ENCODE results near the gene FAM107A. TPM values are rescaled to one million over a fixed set of nuclear protein-coding genes. Genes with fewer than 3 reads are reported as not detected.

Gene FAM107A, protein sequence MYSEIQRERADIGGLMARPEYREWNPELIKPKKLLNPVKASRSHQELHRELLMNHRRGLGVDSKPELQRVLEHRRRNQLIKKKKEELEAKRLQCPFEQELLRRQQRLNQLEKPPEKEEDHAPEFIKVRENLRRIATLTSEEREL
- total RNA-seq: 102 TPM

GRCh38 chr3:58577269-58577821, at the start of gene FAM107A:
Gene FAM107A, minus strand, starts transcription at chr3:58577391. Its CDS starts 7,531 bp downstream, at chr3:58569860.
- DNase-seq (ENCODE audit: low spot score): peak; percentile 71

- DNase-seq (ENCODE audit: low spot score): no peak
Measured at GRCh38 chr3:58625196-58625824, 48.1 kb upstream of the FAM107A start.

- no peak for DNase-seq (ENCODE audit: low spot score)
Measured at GRCh38 chr3:58624550-58624949, 47.4 kb upstream of the FAM107A start.

DNA sequence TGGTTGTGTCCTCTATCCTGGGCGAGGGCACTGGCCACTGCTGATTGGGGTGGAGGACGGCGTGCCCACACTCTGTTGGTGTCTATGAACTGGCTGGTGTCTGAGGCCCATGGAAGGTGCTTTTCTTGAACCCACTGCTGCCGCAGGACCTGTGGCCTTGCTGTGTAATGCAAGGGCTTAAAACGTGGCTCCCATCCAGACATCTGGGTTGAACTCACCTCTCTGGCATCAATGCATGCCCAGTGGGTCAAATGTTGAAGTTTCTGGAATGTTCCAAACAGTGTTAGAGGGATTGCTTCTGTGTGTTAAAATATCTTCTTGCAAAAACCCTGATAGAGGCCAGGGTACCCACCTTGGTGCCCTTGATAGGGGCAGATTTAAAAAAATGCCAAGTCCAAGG, 46.8 kb upstream of the FAM107A start:
- no peak for DNase-seq (ENCODE audit: low spot score)

GRCh38 chr3:58623478-58623877, 46.3 kb upstream of the FAM107A start:
- DNase-seq (ENCODE audit: low spot score): no peak

DNA sequence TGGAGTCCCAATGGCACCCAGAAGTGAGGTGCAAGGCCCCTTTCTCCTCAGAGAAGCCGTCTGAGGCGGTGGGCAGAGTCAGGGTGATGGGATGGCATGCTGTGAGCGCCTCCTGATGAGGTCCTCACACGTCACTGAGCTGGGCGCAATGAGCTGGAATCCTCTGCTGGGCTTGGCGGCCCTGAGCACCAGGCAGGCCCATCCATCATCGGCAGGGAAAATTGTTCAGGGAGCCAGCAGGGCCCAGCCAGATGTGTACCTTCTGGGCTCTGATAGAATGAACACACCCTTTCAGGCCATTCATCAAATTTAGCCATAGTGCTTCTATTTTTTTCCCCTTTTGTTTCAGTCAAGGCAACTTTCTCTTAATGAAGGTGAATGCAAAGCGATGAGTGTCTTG, 45.7 kb upstream of the FAM107A start:
- DNase-seq (ENCODE audit: low spot score): no peak

DNA sequence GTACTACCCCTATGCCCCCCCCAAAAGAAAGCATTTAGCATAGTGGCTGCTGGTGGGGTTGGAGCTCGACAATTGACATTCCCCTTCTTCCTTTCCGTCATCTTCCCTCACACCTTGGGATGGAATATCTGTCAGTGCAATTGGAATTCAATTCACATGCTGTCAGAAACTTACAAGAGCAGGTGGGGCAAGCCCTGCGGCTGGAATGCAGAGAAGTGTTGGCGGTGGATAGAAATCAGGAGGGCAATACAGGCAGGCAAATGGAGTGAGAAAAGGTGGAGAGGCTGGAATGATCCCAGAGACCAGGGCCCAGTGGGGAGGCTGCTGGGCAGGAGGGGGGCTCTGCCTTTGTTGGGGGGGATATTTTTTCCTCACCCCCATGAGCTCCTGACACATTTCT, 45.2 kb upstream of the FAM107A start:
- no peak for DNase-seq (ENCODE audit: low spot score)

DNA sequence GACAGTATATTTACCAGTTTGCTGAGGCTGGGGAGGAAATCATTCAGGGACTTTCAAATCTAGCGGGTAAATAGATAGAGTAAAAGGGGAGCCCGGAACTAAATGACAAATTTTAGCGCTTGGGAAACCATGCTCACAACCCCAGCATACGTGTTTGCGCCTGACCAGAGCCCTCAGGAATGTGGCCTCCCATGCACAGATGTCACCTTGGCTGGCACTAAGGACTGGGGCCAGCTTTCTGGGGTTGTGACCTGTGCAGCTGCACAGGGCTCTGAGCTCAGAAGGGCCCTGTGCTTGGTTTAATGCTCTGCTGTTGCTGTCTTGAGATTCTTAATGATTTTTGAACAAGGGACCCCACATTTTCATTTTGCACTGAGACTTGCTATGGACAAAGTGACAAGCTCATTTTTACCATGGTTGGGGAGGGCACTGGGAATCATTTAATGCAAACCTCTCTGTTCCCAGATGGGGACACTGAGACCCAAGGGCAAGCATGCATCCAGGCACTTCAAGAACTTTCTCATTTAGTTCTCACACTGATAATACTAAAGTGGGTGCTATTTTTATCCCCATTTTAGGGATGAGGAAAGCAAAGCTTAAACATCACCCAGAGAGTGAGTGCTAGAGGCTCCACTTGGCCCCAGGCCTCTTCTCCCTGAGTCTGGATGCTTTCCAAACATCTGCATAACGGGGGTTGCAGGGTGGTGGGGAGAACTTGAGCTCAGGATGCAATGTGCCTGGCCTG, 44.1 kb upstream of the FAM107A start:
- no peak for DNase-seq (ENCODE audit: low spot score)

DNA sequence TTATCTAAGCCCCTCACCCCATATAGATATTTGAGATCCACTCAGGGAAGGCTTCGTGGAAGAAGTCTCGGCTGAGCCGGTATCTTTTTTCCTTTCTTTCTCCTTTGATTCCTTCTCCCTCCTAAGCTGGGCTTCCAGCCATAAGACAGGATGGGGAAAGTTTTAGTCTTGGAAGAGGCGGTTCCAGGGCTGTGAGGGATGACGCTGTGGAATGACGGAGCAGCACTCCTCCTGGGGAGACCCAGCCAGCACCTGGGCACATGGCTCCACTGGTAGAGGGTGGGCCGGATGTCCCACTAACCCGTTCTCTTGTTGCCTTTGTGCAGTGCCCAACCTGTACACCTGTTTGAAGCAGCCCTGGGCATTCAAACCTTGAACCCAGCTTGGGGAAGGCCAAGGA, 43.2 kb upstream of the FAM107A start:
- no peak for DNase-seq (ENCODE audit: low spot score)

DNA sequence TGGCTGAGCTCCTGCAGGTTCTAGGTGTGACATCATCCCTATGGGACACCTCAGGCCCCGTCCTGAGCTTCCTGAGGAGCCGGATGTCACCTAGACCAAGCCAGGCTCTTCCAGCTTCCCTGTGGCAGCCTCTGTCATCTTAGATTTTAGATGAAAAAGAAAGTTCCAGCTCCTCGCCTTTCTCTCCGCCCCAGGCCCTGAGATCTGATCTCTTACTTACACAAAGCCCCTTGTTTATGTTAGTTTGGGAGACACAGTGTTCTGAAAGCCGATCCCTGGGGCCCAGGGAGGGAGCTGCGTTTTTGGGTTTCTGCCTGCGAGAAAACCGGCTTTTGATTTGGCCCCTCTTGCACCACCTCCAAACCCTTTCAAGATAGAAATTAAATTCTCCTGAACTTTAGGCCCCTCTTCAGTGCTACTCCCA, 40.2 kb upstream of the FAM107A start:
- DNase-seq (ENCODE audit: low spot score): peak; percentile 57

DNA sequence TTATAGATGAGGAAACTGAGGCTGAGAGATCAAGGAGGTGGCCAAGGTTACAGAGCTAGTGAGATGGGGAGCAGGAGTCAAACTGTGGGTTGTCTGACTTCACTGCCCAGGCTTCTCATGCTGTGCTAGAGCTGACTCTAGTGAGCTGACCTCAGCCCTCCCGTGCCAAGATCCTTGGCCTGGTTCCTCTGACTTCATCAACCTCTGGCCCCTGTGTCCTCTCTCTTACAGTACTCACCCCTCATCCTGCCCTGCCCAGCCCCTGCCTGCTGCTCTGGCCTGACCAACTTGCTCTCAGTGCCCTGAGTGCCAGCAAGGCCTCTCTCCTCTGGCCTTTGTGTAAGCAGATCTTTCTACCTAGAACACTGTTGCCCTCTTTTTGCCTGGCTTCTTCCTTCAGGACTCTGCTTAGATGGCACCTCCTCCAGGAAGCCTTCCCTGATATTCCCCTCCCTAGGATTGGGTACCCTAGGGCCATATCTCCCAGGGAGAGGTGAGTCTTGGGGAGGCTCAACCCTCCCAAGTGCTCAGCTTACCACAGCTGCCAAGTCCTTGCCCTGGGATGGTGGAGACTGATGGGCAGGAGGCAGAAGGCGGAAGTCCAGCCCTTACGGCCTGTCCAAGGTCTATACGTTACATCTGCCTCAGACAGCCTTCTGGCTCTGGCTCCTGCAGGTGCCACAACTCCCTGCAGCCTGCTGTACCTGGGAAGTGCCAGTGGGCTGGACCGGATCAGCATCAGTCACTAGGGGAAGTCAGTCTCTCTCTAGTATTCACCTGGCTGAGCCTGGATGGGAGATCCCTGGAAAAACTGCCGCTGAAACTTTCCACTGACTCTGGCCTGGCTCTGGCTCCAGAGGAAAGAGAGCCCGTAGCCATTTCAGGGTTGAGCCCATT, 36.3 kb upstream of the FAM107A start:
- no peak for DNase-seq (ENCODE audit: low spot score)

DNA sequence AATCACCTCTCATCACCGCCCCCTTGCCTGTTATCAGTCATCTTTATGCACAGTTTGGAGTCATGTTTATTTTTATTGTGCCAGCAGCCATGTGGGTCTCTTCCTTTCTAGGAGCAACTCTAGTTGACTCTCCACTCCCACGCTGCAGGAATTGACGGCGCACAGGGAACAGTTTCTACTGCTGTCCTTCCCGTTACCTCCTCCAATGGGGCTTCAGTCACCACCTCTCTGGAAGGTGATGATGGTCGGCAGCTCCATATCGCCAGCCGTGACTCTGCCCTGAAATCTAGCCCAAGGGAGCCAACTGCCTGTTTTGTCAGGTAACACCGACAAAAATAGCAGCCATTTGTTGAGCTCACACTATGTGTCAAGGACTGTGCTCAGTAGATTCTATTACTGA, 35.6 kb upstream of the FAM107A start:
- DNase-seq (ENCODE audit: low spot score): no peak

- no peak for DNase-seq (ENCODE audit: low spot score)
Measured at GRCh38 chr3:58609990-58610389, 32.8 kb upstream of the FAM107A start.

DNA sequence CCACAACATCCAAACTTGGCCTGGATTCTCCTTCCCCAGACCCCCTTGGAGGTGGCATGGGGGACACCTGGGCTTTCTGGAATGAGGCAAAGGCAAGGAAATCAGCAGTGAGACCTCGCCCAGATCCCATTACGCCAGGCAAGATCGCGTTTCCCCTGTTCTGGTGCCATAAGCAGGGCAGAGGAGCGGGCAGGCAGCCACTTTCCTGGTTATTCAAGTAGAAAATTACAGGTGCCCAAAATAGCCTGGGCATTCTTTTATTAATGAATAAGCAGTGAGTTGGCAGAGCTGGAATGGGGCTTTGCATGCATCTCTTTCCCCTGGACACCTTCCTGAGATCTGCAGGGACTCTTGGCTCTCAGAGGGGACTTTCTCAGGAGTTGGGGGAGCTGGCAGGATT, 31.5 kb upstream of the FAM107A start:
- no peak for DNase-seq (ENCODE audit: low spot score)

- no peak for DNase-seq (ENCODE audit: low spot score)
Measured at GRCh38 chr3:58607816-58608215, 30.6 kb upstream of the FAM107A start.

GRCh38 chr3:58606693-58607092, 29.5 kb upstream of the FAM107A start:
- no peak for DNase-seq (ENCODE audit: low spot score)

- no peak for DNase-seq (ENCODE audit: low spot score)
Measured at GRCh38 chr3:58604031-58604430, 26.8 kb upstream of the FAM107A start.

GRCh38 chr3:58603606-58604005, 26.4 kb upstream of the FAM107A start:
- no peak for DNase-seq (ENCODE audit: low spot score)

- no peak for DNase-seq (ENCODE audit: low spot score)
Measured at GRCh38 chr3:58597770-58598310, 20.6 kb upstream of the FAM107A start.

DNA sequence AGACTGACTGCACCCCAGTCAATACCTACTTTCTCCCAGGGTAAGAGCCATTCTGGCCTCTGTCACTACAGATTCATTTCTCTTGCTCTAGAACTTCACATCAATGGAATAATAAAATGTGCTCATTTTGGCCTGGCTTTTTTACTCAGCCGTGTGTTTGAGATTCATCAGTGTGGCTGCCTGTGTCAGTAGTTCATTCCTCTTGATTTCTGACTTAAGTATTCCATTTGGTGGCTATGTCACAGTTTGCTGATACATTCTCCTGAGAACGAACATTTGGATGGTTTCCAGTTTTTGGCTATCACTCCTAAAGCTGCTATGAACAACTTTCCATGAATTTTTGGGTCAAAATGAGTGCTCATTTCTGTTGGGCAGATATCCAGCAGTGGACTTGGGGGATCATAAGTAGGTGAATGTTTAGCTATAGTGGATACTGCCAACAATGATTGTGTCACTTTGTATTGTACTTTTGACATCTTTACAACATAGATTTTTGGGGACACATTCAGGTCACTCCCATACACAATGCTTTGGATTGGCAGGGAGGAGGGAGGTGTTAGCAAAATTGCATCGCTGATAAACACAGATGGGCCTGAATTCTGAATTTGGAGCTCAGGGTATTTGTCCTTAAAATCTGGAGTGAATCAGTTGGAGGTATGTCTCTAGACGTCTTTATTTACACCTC, 19.8 kb upstream of the FAM107A start:
- DNase-seq (ENCODE audit: low spot score): no peak

DNA sequence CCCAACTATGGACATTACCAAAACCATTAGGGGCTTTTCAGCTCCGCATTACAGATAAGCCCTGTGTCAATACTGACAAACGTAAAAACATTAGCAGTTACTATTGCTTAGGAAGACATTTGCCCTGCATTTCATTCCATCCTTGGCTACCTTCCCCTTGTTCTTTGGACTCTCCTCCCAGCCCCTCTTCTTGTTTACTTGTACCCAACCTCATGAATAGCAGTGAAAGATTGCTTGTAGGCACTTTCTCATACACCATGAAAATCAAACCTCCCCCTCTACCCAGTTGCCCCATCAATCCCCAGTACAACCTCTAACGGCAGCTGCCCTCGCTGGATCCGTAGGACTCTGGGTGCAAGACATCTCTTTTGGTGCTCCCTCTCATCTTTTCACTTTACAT, 16.9 kb upstream of the FAM107A start:
- DNase-seq (ENCODE audit: low spot score): no peak

Measured in ureter (tissue), 1 donor.